ENCODE data around the gene XDH.

- no peak for TF ChIP-seq POLR2AphosphoS5 (IDR thresholded peaks at IDR 0.05; ENCODE audit: low read depth, low read length)
- no peak for TF ChIP-seq USF2 (IDR thresholded peaks at IDR 0.05; ENCODE audit: borderline replicate concordance, low read depth, low read length)
These were observed 66.8 kb downstream of the XDH start for GRCh38 chr2:31347750-31348149.

Measured in SK-N-SH (cell line).